GM12878 (cell line): ENCODE results near the gene DLX1. TPM values are rescaled to one million over a fixed set of nuclear protein-coding genes. Genes with fewer than 3 reads are reported as not detected.

Experiments
- ATAC-seq: fragments of 200-7000 bp; cut with Tn5 transposase; 3 replicates; pipeline ENCODE4 v1.9.1; 2020; ENCODE audit warnings: mild to moderate bottlenecking, moderate library complexity
- BruUV-seq: library from RNA; stranded (reverse); fragments of 400-500 nt; replicated peaks from 2 replicates; lab custom pipeline; 2021; lab: Mats Ljungman, UMichigan
- CTCF ChIA-PET: fragments of 300-600 bp; sonication (Branson Sonifier 250); formaldehyde crosslinking; extraction: SDS; loops from one replicate; lab custom pipeline; 2021; ENCODE audit warnings: inconsistent platforms; lab: Yijun Ruan, JAX
- POLR2A ChIA-PET: fragments of 350-600 bp; formaldehyde crosslinking; extraction: SDS; loops from one replicate; lab custom pipeline; 2021; ENCODE audit warnings: inconsistent platforms; lab: Charles Lee
- RAD21 ChIA-PET: fragments of 300-600 bp; sonication (Branson Sonifier 250); formaldehyde crosslinking; loops from one replicate; lab custom pipeline; 2023; ENCODE audit warnings: antibody characterized with exemption; ENCODE audit not compliant: unreplicated experiment; lab: Charles Lee
- SMC1A ChIA-PET: fragments of 300-600 bp; sonication (Branson Sonifier 250); formaldehyde crosslinking; loops from one replicate; lab custom pipeline; 2023; ENCODE audit not compliant: unreplicated experiment, uncharacterized antibody; lab: Charles Lee
- DNase-seq: peaks from one replicate; pipeline ENCODE4 v3.0.0-alpha.2; 2011; ENCODE audit warnings: low read depth, low spot score
- FAIRE-seq: peaks from 3 replicates; lab custom pipeline; 2011; peaks lifted over from hg19 to GRCh38; lab: Jason Lieb, UNC
- H2AFZ ChIP-seq: 2 replicates; pipeline ENCODE4 v1.6.0; 2011; ENCODE audit warnings: low read depth, low read length, control low read depth; ENCODE audit not compliant: control insufficient read depth
- H3K27ac ChIP-seq: 2 replicates; pipeline ENCODE4 v1.5.1; 2011; ENCODE audit warnings: control low read depth; ENCODE audit not compliant: control insufficient read depth, insufficient read depth
- H3K27me3 ChIP-seq, 2 experiments: replicated peaks in 1 of 2; 2 replicates each; pipeline versions ENCODE4 v1.6.0 to v1.6.1; 2011; ENCODE audit warnings: low read length in 1 of 2; ENCODE audit not compliant: control insufficient read depth in 2 of 2, insufficient read depth in 2 of 2
- H3K36me3 ChIP-seq, 2 experiments: 2 replicates each; pipeline ENCODE4 v1.5.1; 2011; ENCODE audit warnings: low read length in 1 of 2; ENCODE audit not compliant: control insufficient read depth in 2 of 2, insufficient read depth in 2 of 2
- H3K4me1 ChIP-seq: 2 replicates; pipeline ENCODE4 v1.6.1; 2011; ENCODE audit warnings: mild to moderate bottlenecking, low read length, moderate library complexity, mixed read lengths; ENCODE audit not compliant: control insufficient read depth, insufficient read depth
- H3K4me2 ChIP-seq: 2 replicates; pipeline ENCODE4 v1.6.0; 2011; ENCODE audit warnings: control low read depth; ENCODE audit not compliant: control insufficient read depth, insufficient read depth
- H3K4me3 ChIP-seq: fragments of 200-600 bp; sonication (generic); 2 replicates; pipeline ENCODE4 v1.5.1; 2016
- H3K79me2 ChIP-seq: 2 replicates; pipeline ENCODE4 v1.6.0; 2011; ENCODE audit warnings: low read length; ENCODE audit not compliant: control insufficient read depth, insufficient read depth
- H3K9ac ChIP-seq: 2 replicates; pipeline ENCODE4 v1.8.0; 2011; ENCODE audit warnings: low read length, control low read depth, mixed read lengths; ENCODE audit not compliant: control insufficient read depth, insufficient read depth
- H3K9me3 ChIP-seq: replicated peaks from 3 replicates; pipeline ENCODE4 v1.5.1; 2011; ENCODE audit warnings: mild to moderate bottlenecking, low read length; ENCODE audit not compliant: control insufficient read depth, insufficient read depth
- H4K20me1 ChIP-seq: 2 replicates; pipeline ENCODE4 v1.6.0; 2011; ENCODE audit not compliant: control insufficient read depth, insufficient read depth
- BCL11A ChIP-seq: IDR thresholded peaks from 2 replicates; pipeline ENCODE4 v1.6.1; 2011; ENCODE audit warnings: low read depth, low read length
- CHD2 ChIP-seq: IDR thresholded peaks from 2 replicates; pipeline ENCODE4 v1.6.1; 2011; ENCODE audit warnings: low read depth, low read length, improper control_type of control experiment, borderline replicate concordance
- CREM ChIP-seq: IDR thresholded peaks from 2 replicates; pipeline ENCODE4 v1.6.1; 2014; ENCODE audit warnings: antibody characterized with exemption, low read depth
- E2F8 ChIP-seq: fragments of 450-650 bp; IDR thresholded peaks from 2 replicates; pipeline ENCODE4 v1.6.1; 2018; ENCODE audit warnings: mild to moderate bottlenecking, low read depth, moderate library complexity; ENCODE audit not compliant: partially characterized antibody
- IKZF1 ChIP-seq: fragments of 450-650 bp; conservative IDR thresholded peaks from 2 replicates; pipeline ENCODE4 v1.6.1; 2017; ENCODE audit warnings: antibody characterized with exemption, mild to moderate bottlenecking
- IKZF2 ChIP-seq, 2 experiments: fragments of 450-650 bp; IDR thresholded peaks; 2 replicates each; pipeline ENCODE4 v1.6.1; 2017; ENCODE audit warnings: mild to moderate bottlenecking in 2 of 2, moderate library complexity in 2 of 2
- MTA3 ChIP-seq: IDR thresholded peaks from 2 replicates; pipeline ENCODE4 v1.6.1; 2012; ENCODE audit warnings: low read length, inconsistent platforms, borderline replicate concordance
- NKRF ChIP-seq: fragments of 450-650 bp; conservative IDR thresholded peaks from 2 replicates; pipeline ENCODE4 v1.6.1; 2017; ENCODE audit warnings: mild to moderate bottlenecking, moderate library complexity
- PML ChIP-seq: IDR thresholded peaks from 2 replicates; pipeline ENCODE4 v1.6.1; 2012; ENCODE audit warnings: low read length, inconsistent platforms
- SMC3 ChIP-seq: IDR thresholded peaks from 2 replicates; pipeline ENCODE4 v1.6.1; 2011; ENCODE audit warnings: low read length, improper control_type of control experiment, borderline replicate concordance
- TARDBP ChIP-seq: IDR thresholded peaks from 2 replicates; pipeline ENCODE4 v1.6.1; 2016; ENCODE audit warnings: borderline replicate concordance
- YY1 ChIP-seq: IDR thresholded peaks from 2 replicates; pipeline ENCODE4 v1.6.1; 2011; ENCODE audit warnings: low read depth, mild to moderate bottlenecking, low read length
- ZBED1 ChIP-seq: IDR thresholded peaks from 2 replicates; pipeline ENCODE4 v1.6.1; 2016; ENCODE audit warnings: borderline replicate concordance
- ZBTB11 ChIP-seq: fragments of 450-650 bp; formaldehyde crosslinking; IDR thresholded peaks from 2 replicates; pipeline ENCODE4 v1.5.0; 2022; ENCODE audit warnings: mild to moderate bottlenecking, missing genetic modification characterization
- ZSCAN29 ChIP-seq: fragments of 450-650 bp; IDR thresholded peaks from 2 replicates; pipeline ENCODE4 v1.6.1; 2017; ENCODE audit warnings: mild to moderate bottlenecking, moderate library complexity
- ZZZ3 ChIP-seq: IDR thresholded peaks from 2 replicates; pipeline ENCODE4 v1.6.1; 2011; ENCODE audit warnings: low read depth; ENCODE audit not compliant: control insufficient read depth, insufficient read length
- in situ Hi-C: fragments of 300-500 bp; cut with MboI; formaldehyde crosslinking; loops from 9 replicates; pipeline ENCODE4 v1.14.3; 2018; ENCODE audit warnings: mixed read lengths
- intact Hi-C: fragments of 100-400 bp; cut with micrococcal nuclease; formaldehyde crosslinking; loops from one replicate; pipeline ENCODE4 v1.14.2; 2022; ENCODE audit not compliant: unreplicated experiment
- polyA plus RNA-seq, 11 experiments: library from polyadenylated mRNA; depleted of rRNA in 4 of 11; unstranded in 6 of 11; stranded (reverse) in 5 of 11; fragments of >200 nt; fragmentation: Nextera tagmentation in 4 of 11; fragmentation: Illumina TruSeq in 1 of 11; extraction: Ambion mirVana in 4 of 11; extraction: Trizol in 1 of 11; gene quantifications; 1 replicate in 1 of 11; 2 replicates in 10 of 11; pipeline versions ENCODE4 v1.2.1 to v1.2.3, GENCODE V29; 2011 to 2016; ENCODE audit warnings: inconsistent platforms in 2 of 11, missing spikeins in 2 of 11, low read depth in 1 of 11
- total RNA-seq, 4 experiments: library from RNA; depleted of rRNA in 3 of 4; stranded (reverse); fragments of >200 nt in 3 of 4; fragmentation: Illumina TruSeq in 1 of 4; extraction: Trizol in 1 of 4; gene quantifications; 2 replicates each; pipeline versions ENCODE4 v1.2.1 to v1.2.3, GENCODE V29; 2013 to 2021
- TF ChIP-seq, protein P1 (sequence below): IDR thresholded peaks from 2 replicates; pipeline ENCODE4 v1.6.1; 2011; ENCODE audit warnings: borderline replicate concordance, low read depth, mild to moderate bottlenecking, moderate library complexity, low read length; ENCODE audit not compliant: insufficient read depth, poor library complexity, severe bottlenecking

Gene DLX1
- total and polyA plus RNA-seq, 10 of the 15 experiments (the other 5 are each of a cell fraction or from before 2014, with no cell fraction given) = 0.06 TPM; not detected in 9

- RAD21 ChIA-PET = no interaction called here
- TF ChIP-seq SMC3 = no peak
- no peak for TF ChIP-seq TARDBP
- no peak for TF ChIP-seq ZBTB11 (CRISPR knock-in tag)
- TF ChIP-seq IKZF2 (IDR thresholded peaks at IDR 0.05) = no peak
- no peak for TF ChIP-seq CHD2
- no peak for TF ChIP-seq PML
- TF ChIP-seq ZBED1 = no peak
- TF ChIP-seq ZSCAN29 = no peak
- no peak for TF ChIP-seq IKZF1
- TF ChIP-seq BCL11A = no peak
- TF ChIP-seq YY1 = no peak
- TF ChIP-seq ZZZ3 = no peak
- TF ChIP-seq E2F8 = no peak
- no peak for TF ChIP-seq CREM
- TF ChIP-seq NKRF = no peak
- TF ChIP-seq MTA3 = no peak
- TF ChIP-seq, protein P1, sequence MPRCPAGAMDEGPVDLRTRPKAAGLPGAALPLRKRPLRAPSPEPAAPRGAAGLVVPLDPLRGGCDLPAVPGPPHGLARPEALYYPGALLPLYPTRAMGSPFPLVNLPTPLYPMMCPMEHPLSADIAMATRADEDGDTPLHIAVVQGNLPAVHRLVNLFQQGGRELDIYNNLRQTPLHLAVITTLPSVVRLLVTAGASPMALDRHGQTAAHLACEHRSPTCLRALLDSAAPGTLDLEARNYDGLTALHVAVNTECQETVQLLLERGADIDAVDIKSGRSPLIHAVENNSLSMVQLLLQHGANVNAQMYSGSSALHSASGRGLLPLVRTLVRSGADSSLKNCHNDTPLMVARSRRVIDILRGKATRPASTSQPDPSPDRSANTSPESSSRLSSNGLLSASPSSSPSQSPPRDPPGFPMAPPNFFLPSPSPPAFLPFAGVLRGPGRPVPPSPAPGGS = no peak
These were observed 33.8 kb downstream of the DLX1 start for GRCh38 chr2:172119089-172119488.

More at GRCh38 chr2:172119089-172119488, 33.8 kb downstream of the DLX1 start:
- no peaks in the 10 kb centered on the region for H4K20me1 ChIP-seq
- H3K4me1 ChIP-seq = no peaks in the 10 kb centered on the region
- H2AFZ ChIP-seq = no peak overlapping the region
- no TSS peak for BruUV-seq
- in situ Hi-C loops (loop anchor here (25.0 kb wide), 1 partner anchor 307 kb away; no protein-coding TSS in a partner anchor), intact Hi-C loops (no loop called here)
- no peaks in the 10 kb centered on the region for H3K27me3 ChIP-seq
- H3K4me2 ChIP-seq = no peak overlapping the region
- H3K4me3 ChIP-seq = no peak overlapping the region
- H3K36me3 ChIP-seq = no peaks in the 10 kb centered on the region
- DNase-seq (no peak), ATAC-seq (no peak), FAIRE-seq (peak; percentile 38)
- POLR2A ChIA-PET = no interaction called here
- no peak overlapping the region for H3K27ac ChIP-seq
- H3K79me2 ChIP-seq = no peaks in the 10 kb centered on the region
- no peaks in the 10 kb centered on the region for H3K9me3 ChIP-seq
- CTCF ChIA-PET = interaction anchor here (1.9 kb wide), 1 partner anchor 8 kb away, joined by 11 read pairs; no protein-coding TSS in a partner anchor
- SMC1A ChIA-PET = no interaction called here
- H3K9ac ChIP-seq = no peak overlapping the region
